ENCODE data around the gene KMT5C.

Gene KMT5C

GRCh38 chr19:55373993-55374757 is 34.5 kb downstream of the KMT5C start:
- no peak for TF ChIP-seq POLR2A (IDR thresholded peaks at IDR 0.05; ENCODE audit: low read depth, low read length)
- no peak for TF ChIP-seq TAF1 (IDR thresholded peaks at IDR 0.05; ENCODE audit: borderline replicate concordance, low read depth, low read length)
- TF ChIP-seq POLR2AphosphoS5 (IDR thresholded peaks at IDR 0.05; ENCODE audit: low read depth, low read length) = no peak
- DNase-seq (ENCODE audit: insufficient read length) (no peak), FAIRE-seq (no peak)

DNA sequence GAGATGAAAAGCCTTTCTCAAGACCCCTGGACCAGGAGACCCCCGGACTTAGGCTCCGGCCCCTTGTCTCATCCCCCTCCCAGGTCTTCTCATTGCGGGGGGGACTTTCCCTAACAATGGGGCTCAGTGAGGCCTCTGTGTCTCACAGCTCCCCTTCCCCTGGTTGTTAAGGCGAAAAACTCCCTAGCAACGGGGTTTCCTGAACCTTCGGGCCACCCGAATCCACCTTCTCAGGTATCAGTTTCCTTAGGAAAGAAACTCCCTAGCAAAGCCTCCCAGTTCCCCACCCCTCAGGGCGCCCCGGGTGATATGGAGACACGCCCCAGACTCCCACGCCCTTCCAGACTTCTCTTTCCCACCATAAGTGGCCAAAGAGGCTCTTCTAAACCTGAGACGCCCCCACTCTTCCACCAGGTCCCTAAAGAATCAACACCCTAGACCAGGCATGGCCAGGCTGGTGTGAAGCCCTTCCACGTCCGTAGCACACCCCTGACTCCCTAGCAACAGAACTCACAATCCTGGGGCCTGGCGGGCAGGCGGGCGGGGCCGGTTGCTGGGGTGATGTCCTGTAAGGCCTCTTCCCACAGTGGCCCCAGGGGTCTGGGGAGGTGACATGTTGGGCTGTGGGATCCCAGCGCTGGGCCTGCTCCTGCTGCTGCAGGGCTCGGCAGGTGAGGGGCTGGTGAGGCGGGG is 36.7 kb downstream of the KMT5C start, which contains the start of gene TMEM190:
TSS of gene TMEM190 (plus strand) at position 586 of the 693 bp plus-strand sequence. CDS start at position 614, 28 bp downstream.
- no peak for DNase-seq (ENCODE audit: insufficient read length)
- TF ChIP-seq POLR2AphosphoS5 (IDR thresholded peaks at IDR 0.05; ENCODE audit: low read depth, low read length) = no peak
- no peak for TF ChIP-seq TAF1 (IDR thresholded peaks at IDR 0.05; ENCODE audit: borderline replicate concordance, low read depth, low read length)
- TF ChIP-seq POLR2A (IDR thresholded peaks at IDR 0.05; ENCODE audit: low read depth, low read length) = no peak
- FAIRE-seq = no peak

DNA sequence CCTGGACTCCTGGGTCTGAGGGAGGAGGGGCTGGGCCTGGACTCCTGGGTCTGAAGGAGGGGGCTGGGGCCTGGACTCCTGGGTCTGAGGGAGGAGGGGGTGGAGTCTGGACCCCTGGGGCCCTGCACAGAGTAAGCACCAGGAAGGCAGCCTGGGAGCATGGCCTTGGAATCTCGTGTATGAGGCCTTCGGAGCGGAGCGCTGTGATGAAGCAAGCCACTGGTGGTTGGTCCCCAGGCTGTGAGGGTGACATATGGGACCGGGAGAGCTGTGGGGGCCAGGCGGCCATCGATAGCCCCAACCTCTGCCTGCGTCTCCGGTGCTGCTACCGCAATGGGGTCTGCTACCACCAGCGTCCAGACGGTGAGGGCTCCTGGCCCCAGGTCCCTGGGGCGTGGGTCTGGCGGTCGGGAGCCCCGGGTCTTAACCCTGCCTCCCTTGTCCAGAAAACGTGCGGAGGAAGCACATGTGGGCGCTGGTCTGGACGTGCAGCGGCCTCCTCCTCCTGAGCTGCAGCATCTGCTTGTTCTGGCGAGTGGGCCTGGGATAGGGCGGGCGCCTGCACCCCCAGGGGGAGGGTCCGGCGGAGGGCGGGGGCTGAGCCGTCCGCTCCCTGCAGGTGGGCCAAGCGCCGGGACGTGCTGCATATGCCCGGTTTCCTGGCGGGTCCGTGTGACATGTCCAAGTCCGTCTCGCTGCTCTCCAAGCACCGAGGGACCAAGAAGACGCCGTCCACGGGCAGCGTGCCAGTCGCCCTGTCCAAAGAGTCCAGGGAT is 37.9 kb downstream of the KMT5C start:
- DNase-seq (ENCODE audit: insufficient read length) (no peak), FAIRE-seq (no peak)

DNA sequence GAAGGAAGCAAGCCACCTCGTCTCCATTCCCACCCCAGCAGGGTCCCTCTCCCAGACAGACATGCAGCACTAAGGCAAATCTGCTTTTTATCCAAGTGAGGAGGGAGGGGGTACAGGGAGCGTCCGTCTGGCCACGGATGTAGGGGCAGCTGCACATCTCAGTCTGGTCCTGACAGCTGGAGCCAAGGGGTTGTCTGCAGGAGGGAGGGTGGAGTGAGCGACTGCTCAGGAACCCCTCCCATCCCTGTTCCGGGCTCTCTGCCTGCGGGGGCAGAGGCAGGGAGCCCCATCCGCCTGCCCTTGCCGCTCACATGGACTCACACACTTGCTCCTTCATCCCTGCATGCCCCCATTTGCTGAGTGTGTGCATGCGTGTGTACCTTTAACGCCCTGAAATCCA is 39.5 kb downstream of the KMT5C start:
- TF ChIP-seq POLR2A (IDR thresholded peaks at IDR 0.05; ENCODE audit: low read depth, low read length) = no peak
- TF ChIP-seq POLR2AphosphoS5 (IDR thresholded peaks at IDR 0.05; ENCODE audit: low read depth, low read length) = no peak
- no peak for TF ChIP-seq TAF1 (IDR thresholded peaks at IDR 0.05; ENCODE audit: borderline replicate concordance, low read depth, low read length)
- no peak for DNase-seq (ENCODE audit: insufficient read length)
- FAIRE-seq = no peak

More for the DNA sequence above, 37.9 kb downstream of the KMT5C start:
- TF ChIP-seq POLR2A (IDR thresholded peaks at IDR 0.05; ENCODE audit: low read depth, low read length) = no peak
- no peak for TF ChIP-seq POLR2AphosphoS5 (IDR thresholded peaks at IDR 0.05; ENCODE audit: low read depth, low read length)
- TF ChIP-seq TAF1 (IDR thresholded peaks at IDR 0.05; ENCODE audit: borderline replicate concordance, low read depth, low read length) = no peak

DNA sequence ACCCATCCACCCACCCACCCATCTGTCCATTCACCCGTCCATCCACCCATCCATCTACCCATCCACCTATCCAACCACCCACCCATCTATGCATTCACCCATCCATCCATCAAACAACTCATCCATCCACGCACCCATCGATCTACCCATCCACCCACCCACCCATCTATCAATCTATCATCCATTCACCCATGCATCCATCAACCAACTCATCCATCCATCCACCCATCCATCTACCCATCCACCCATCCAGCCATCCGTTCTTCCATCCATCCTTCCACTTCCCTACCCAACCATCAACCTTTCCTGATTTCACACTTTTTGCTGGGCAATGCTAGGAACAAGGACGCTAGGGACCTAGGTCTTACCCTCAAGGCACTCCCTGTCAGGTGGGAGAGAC is 42.3 kb downstream of the KMT5C start:
- FAIRE-seq = no peak
- TF ChIP-seq TAF1 (IDR thresholded peaks at IDR 0.05; ENCODE audit: borderline replicate concordance, low read depth, low read length) (no peak), POLR2AphosphoS5 (IDR thresholded peaks at IDR 0.05; ENCODE audit: low read depth, low read length) (no peak), POLR2A (IDR thresholded peaks at IDR 0.05; ENCODE audit: low read depth, low read length) (no peak)
- DNase-seq (ENCODE audit: insufficient read length) = no peak

GRCh38 chr19:55382522-55383054 is 42.9 kb downstream of the KMT5C start:
- TF ChIP-seq TAF1 (IDR thresholded peaks at IDR 0.05; ENCODE audit: borderline replicate concordance, low read depth, low read length) (no peak), POLR2AphosphoS5 (IDR thresholded peaks at IDR 0.05; ENCODE audit: low read depth, low read length) (no peak), POLR2A (IDR thresholded peaks at IDR 0.05; ENCODE audit: low read depth, low read length) (no peak)
- FAIRE-seq (no peak), DNase-seq (ENCODE audit: insufficient read length) (no peak)

GRCh38 chr19:55383279-55384130 is 43.8 kb downstream of the KMT5C start:
- FAIRE-seq (peak; percentile 67), DNase-seq (ENCODE audit: insufficient read length) (peak; percentile 75)
- peak; percentile 50; the same call in 1 of the 2 replicates for TF ChIP-seq POLR2A (IDR thresholded peaks at IDR 0.05; ENCODE audit: low read depth, low read length)
- no peak for TF ChIP-seq POLR2AphosphoS5 (IDR thresholded peaks at IDR 0.05; ENCODE audit: low read depth, low read length)

DNA sequence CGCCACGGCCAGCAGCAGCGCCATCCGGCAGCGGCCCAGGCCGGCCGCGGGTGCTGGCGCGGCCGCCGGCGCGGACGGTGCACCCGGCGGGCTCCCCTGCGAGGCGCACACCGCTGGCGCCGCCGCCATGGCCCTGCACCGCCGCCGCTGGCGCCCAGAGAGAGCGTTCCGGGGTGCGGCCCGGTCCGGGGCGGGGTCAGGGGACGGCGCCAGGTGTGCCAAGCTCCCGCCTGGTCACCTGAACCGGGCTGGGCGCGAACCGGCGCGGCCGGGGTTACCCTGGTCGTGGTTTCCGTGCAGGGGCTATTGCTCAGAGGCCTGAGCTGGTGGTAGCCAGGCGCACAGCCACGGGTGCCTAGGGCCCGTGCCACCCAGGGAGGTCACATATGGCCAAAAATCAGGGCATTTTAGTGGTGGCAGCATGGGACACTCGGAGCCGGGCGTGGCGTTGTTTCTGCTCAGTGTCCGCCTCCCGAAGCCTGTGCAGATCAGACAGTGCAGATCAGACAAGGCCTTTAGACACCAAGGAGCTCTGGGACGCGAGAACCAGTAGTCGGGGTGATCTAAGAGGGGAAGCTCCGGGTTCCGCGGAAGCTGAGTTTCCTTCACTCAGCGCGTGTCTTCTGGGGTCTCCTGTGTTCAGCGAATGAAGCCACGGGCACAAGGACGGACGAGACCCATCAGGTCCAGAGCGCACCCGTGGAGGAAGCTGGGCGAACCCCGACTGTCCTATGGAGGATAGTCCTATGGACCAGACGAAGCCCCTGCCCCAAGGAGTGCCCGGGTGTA is 44.6 kb downstream of the KMT5C start, which contains the start of gene TMEM238:
TSS of gene TMEM238 (minus strand) at position 162 of the 789 bp plus-strand sequence. CDS start at position 129, 33 bp downstream.
- FAIRE-seq (peak; percentile 65), DNase-seq (ENCODE audit: insufficient read length) (no peak)
- TF ChIP-seq POLR2A (IDR thresholded peaks at IDR 0.05; ENCODE audit: low read depth, low read length) (no peak), POLR2AphosphoS5 (IDR thresholded peaks at IDR 0.05; ENCODE audit: low read depth, low read length) (no peak), TAF1 (IDR thresholded peaks at IDR 0.05; ENCODE audit: borderline replicate concordance, low read depth, low read length) (no peak)

GRCh38 chr19:55384920-55385723 is 45.4 kb downstream of the KMT5C start:
- DNase-seq (ENCODE audit: insufficient read length) = peak; percentile 80
- no peak for FAIRE-seq
- no peak for TF ChIP-seq TAF1 (IDR thresholded peaks at IDR 0.05; ENCODE audit: borderline replicate concordance, low read depth, low read length)
- TF ChIP-seq POLR2A (IDR thresholded peaks at IDR 0.05; ENCODE audit: low read depth, low read length) = no peak
- no peak for TF ChIP-seq POLR2AphosphoS5 (IDR thresholded peaks at IDR 0.05; ENCODE audit: low read depth, low read length)
